Fibroblast of skin of scalp (primary cell): ENCODE results near the gene ANKRD12.
A peak's percentile ranks its signal among the peaks of the same experiment; 100 is the strongest.

Source experiments
- DNase-seq: peaks from one replicate; pipeline ENCODE4 v3.0.0-alpha.2; 2013

ANKRD12 gene

DNA sequence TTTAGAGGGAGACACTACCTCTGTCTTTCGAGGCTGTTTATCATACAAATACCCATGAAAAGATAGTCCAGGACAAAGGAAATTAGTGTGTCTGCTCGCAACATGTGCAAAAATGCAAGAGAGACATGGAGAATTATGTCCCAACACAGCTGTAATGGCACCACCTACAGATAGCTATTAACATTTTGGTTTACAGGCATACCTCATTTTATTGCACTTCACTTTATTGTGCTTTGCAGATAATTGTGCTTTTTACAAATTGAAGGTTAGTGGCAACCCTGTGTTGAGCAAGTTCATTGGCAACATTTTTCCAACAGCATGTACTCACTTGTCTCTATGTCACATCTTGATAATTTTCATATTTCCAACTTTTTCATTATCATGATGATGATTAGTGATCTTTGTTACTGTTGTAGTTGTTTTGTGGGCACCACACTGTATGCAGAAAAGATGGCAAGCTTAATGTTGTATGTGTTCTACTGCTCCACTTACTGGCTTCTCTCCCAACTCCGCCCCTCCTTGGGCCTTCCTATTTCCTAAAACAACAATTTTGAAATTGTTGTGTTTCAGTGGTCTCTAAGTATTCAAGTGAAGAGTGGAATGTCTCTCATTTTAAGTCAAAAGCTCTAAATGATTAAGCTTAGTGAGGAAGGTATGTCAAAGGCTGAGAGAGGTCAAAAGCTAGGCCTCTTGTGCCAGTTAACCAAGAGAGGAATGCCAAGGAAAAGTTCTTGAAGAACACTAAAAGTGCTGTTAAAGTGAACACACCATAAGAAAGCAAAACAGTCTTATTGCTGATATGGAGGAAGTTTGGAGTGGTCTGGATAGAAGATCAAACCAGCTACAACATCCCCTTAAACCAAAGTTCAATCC lies 52.0 kb downstream of the ANKRD12 start:
- DNase-seq: peak; percentile 12

GRCh38 chr18:9189491-9189890 lies 52.9 kb downstream of the ANKRD12 start:
- no peak for DNase-seq

GRCh38 chr18:9191658-9192256 lies 55.2 kb downstream of the ANKRD12 start:
- DNase-seq: no peak

GRCh38 chr18:9193031-9193430 lies 56.5 kb downstream of the ANKRD12 start:
- DNase-seq: no peak

- no peak for DNase-seq
Measured at GRCh38 chr18:9196568-9196967, 60.0 kb downstream of the ANKRD12 start.

DNA sequence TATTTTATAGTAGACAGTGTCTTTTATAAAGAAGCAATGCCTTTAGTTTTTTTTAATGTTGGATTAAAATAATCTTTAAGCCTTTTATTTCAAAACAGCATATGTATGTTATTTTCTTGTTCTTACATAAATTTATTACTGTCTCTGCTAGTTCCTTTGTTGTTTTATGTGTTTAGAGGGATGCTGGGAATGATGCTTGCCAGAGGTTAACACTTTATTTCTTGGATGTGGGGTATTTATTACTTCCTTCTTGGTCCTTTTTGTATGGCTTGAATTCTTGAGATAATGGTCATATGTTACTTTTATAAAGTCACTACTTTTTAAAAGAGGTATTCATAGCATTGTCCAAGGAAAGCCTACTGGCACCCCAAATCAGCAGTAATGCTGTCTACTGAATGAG lies 63.1 kb downstream of the ANKRD12 start:
- DNase-seq: no peak

- DNase-seq: no peak
Measured at GRCh38 chr18:9201224-9201623, 64.6 kb downstream of the ANKRD12 start.

DNA sequence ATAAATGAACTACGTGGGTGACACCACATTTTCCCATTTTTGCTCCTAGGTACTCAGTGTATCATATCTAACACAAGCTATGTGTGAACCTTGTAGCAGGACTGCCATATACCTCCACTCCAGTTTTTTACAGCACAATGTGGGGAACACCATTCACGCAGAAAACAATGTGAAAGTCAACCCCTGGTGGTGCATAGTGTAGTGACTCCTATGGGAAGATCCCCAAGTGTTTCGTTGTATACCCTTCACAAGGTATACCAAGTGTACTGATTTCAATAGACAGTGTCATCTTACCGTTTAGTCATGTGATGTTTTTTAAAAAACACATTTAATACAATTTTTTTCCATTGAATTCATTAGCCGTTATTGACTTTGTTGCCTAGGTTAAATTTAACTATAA lies 68.1 kb downstream of the ANKRD12 start:
- no peak for DNase-seq

GRCh38 chr18:9206421-9206820 lies 69.8 kb downstream of the ANKRD12 start:
- DNase-seq: peak; percentile 8

DNA sequence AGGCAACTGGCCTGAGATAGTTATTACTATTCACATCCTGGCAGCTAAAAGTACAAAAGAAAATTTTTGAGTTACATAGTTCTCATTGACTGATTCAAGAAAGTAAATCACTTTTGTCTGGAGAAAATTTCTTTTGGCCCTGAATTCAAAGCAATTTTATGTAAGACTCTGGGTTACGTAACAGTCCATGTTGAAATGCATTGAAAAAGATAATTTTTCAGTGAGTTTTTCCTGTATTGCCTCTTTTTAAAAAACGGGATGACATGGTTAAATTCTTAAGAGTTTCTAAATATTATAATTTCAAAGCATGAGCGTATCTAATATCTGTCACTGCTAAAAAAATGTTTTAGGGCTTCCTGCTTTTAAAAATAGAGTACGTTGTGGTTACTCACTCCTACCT lies 72.7 kb downstream of the ANKRD12 start:
- DNase-seq: no peak

- no peak for DNase-seq
Measured at GRCh38 chr18:9210966-9211365, 74.4 kb downstream of the ANKRD12 start.

- DNase-seq: no peak
Measured at GRCh38 chr18:9211955-9212354, 75.4 kb downstream of the ANKRD12 start.

- no peak for DNase-seq
Measured at GRCh38 chr18:9215221-9215933, 78.8 kb downstream of the ANKRD12 start.

- DNase-seq: no peak
Measured at GRCh38 chr18:9216459-9216858, 79.9 kb downstream of the ANKRD12 start.

GRCh38 chr18:9217743-9218451 lies 81.3 kb downstream of the ANKRD12 start:
- DNase-seq: no peak

GRCh38 chr18:9221040-9221439 lies 84.5 kb downstream of the ANKRD12 start:
- no peak for DNase-seq

DNA sequence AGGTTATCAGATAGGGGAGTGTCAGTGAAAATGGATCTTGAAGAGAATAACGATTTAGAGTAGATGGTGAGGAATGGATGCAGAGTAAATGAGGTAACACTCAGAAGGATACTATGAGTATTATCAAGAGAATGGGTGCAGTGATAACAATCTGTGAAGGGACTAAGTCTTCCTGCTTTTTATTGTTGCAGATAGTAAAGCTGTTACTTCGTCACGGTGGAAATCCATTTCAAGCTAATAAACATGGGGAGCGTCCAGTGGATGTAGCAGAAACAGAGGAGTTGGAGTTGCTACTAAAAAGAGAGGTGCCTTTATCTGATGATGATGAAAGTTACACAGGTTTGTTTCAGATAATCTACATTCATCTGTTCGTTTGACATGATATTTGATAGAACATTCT lies 85.1 kb downstream of the ANKRD12 start:
- DNase-seq: no peak

- no peak for DNase-seq
Measured at GRCh38 chr18:9223356-9223755, 86.8 kb downstream of the ANKRD12 start.

- DNase-seq: no peak
Measured at GRCh38 chr18:9226463-9226862, 89.9 kb downstream of the ANKRD12 start.

DNA sequence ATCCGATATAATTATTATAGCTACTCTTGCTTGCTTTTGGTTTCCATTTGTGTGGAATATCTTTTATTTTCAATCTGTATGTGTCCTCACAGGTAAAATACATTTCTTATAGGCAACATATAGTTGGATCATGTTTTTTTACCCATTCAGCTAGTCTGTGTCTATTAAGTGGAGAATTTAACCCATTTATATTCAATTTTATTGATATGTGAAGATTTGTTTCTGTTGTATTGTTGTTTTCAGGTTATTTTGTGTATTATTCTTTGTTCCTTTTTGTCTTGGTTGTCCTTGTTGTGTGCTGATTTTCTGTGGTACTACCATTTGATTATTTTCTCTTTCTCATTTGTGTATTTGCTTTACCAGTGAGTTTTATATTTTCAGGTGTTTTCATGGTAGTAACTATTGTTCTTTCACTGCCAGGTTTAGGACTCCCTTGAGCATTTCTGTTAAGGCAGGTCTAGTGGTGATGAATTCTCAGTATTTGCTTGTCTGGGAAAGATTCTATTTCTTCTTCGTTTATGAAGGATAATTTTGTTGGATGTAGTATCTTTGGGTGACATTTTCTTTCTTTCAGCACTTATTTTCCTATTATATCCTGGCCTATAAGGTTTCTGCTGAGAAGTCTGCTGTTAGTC lies 95.4 kb downstream of the ANKRD12 start:
- DNase-seq: no peak

GRCh38 chr18:9232977-9233376 lies 96.4 kb downstream of the ANKRD12 start:
- no peak for DNase-seq

GRCh38 chr18:9233771-9234440 lies 97.3 kb downstream of the ANKRD12 start:
- DNase-seq: no peak
